Activated naive CD8-positive, alpha-beta T cell treated with anti-CD3 and anti-CD28 coated beads, Interleukin-2, amount 10 ng/mL, durations not matched to agents 7 days and 5 days (primary cell): Measurements from ENCODE around the gene HAGH. TPM values are rescaled to one million over a fixed set of nuclear protein-coding genes. Genes with fewer than 3 reads are reported as not detected.

Experiments used
- ATAC-seq: fragments of 150-1000 bp; cut with Tn5 transposase; one replicate; pipeline ENCODE4 v1.10.0; 2021; ENCODE audit warnings: low read depth, moderate library complexity
- POLR2A ChIA-PET: fragments of 350-600 bp; sonication (Branson Sonifier 250); formaldehyde crosslinking; loops from one replicate; lab custom pipeline; 2021; ENCODE audit warnings: antibody characterized with exemption; lab: Charles Lee
- DNase-seq: peaks from one replicate; pipeline ENCODE4 v3.0.0; 2021
- H3K27ac Mint-ChIP-seq: one replicate; pipeline ENCODE4 v1.8.0; 2022; ENCODE audit warnings: mild to moderate bottlenecking, mixed read lengths
- H3K27me3 Mint-ChIP-seq: one replicate; pipeline ENCODE4 v1.8.0; 2022; ENCODE audit warnings: mild to moderate bottlenecking, moderate library complexity, mixed read lengths
- H3K36me3 Mint-ChIP-seq: one replicate; pipeline ENCODE4 v1.8.0; 2021; ENCODE audit warnings: mild to moderate bottlenecking, mixed read lengths
- H3K4me1 Mint-ChIP-seq: one replicate; pipeline ENCODE4 v1.8.0; 2021; ENCODE audit warnings: mixed read lengths
- H3K4me3 Mint-ChIP-seq: one replicate; pipeline ENCODE4 v1.8.0; 2022; ENCODE audit warnings: mild to moderate bottlenecking, moderate library complexity, mixed read lengths
- H3K9me3 Mint-ChIP-seq: one replicate; pipeline ENCODE4 v1.8.0; 2021; ENCODE audit warnings: mixed read lengths
- total RNA-seq, 2 experiments: library from RNA; stranded (reverse); gene quantifications; one replicate each; pipeline ENCODE4 v1.2.3, GENCODE V29; 2021

Gene HAGH
- total RNA-seq, 2 experiments from 2014 or later = 48.7 to 51.6 TPM

DNA sequence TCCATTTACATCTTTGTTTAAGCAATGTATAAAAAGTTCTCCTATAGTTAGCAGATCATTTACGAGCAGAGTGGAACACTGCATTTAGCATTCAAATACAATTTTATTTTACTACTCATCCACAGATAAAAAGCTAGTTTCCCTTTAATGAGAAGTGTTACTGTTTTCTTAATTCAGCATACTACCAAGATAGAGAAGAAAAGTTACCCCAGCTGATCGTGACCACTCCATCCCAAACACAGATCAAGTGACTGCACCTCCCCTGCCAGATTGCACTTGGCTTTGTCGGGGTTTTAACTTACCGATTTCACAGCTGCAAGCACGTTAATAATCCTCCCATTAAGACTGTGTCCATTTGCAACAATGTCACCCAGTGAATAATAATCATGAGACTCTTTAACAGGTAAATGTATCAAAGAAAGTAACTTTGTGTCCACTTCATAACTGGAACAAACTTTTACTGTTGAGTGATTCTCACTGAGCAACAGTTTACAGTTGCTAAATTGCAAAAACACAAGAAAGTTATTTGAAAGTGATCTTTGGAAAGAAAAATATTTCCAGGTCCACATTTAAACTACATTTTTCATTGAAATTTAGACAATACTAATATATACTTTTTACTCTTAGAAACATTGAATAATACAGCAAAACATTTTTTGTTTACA lies 30.9 kb upstream of the HAGH start:
- Mint-ChIP-seq H3K36me3 (no peaks in the 10 kb centered on the region), H3K27ac (no peak overlapping the region), H3K27me3 (peaks cover 14% of the 10 kb centered on the region), H3K4me3 (no peak overlapping the region), H3K9me3 (no peaks in the 10 kb centered on the region), H3K4me1 (peaks cover 17% of the 10 kb centered on the region)
- DNase-seq (no peak), ATAC-seq (no peak)
- POLR2A ChIA-PET = interaction anchor here (1.9 kb wide), 1 partner anchor 107 kb away, joined by 4 read pairs; the partner anchor contains the start of gene RPS2

- Mint-ChIP-seq H3K4me1 (peaks cover 14% of the 10 kb centered on the region), H3K4me3 (no peak overlapping the region), H3K9me3 (no peaks in the 10 kb centered on the region), H3K27me3 (peaks cover 6% of the 10 kb centered on the region), H3K36me3 (no peaks in the 10 kb centered on the region), H3K27ac (no peak overlapping the region)
- DNase-seq (no peak), ATAC-seq (no peak)
- POLR2A ChIA-PET = no interaction called here
Observed at GRCh38 chr16:1851793-1852192, 25.2 kb upstream of the HAGH start.

GRCh38 chr16:1850981-1851380 lies 24.4 kb upstream of the HAGH start:
- Mint-ChIP-seq H3K27ac (no peak overlapping the region), H3K27me3 (peaks cover 10% of the 10 kb centered on the region), H3K9me3 (no peaks in the 10 kb centered on the region), H3K4me3 (no peak overlapping the region), H3K4me1 (peaks cover 14% of the 10 kb centered on the region), H3K36me3 (no peaks in the 10 kb centered on the region)
- no peak for ATAC-seq
- no peak for DNase-seq
- POLR2A ChIA-PET = no interaction called here

GRCh38 chr16:1846416-1846815 lies 19.8 kb upstream of the HAGH start:
- POLR2A ChIA-PET = no interaction called here
- Mint-ChIP-seq H3K27ac (no peak overlapping the region), H3K4me3 (no peak overlapping the region), H3K4me1 (no peaks in the 10 kb centered on the region), H3K27me3 (peaks cover 13% of the 10 kb centered on the region), H3K9me3 (no peaks in the 10 kb centered on the region), H3K36me3 (no peaks in the 10 kb centered on the region)
- ATAC-seq (no peak), DNase-seq (no peak)

DNA sequence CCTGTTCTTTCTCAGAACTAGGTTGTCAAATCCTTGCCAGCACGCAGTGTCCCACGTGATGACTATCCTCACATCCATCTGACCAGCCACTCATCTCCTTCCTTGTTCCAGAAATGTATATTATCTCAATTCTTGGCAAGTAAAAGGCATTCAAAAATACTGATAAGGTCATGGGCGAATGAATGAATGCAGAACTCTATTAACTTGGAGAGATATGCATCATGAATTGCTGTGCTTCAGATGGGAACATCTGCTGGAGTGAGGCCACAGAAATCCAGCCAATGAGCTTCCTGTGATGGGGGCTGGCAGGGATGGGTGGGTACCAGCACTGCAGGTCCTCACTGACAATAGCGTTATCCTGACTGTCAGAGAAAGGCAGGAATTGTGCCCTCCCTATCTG lies 19.4 kb upstream of the HAGH start:
- DNase-seq = no peak
- no peak overlapping the region for H3K27ac Mint-ChIP-seq
- H3K4me3 Mint-ChIP-seq = no peak overlapping the region
- H3K4me1 Mint-ChIP-seq = no peaks in the 10 kb centered on the region
- no peaks in the 10 kb centered on the region for H3K9me3 Mint-ChIP-seq
- H3K36me3 Mint-ChIP-seq = no peaks in the 10 kb centered on the region
- peaks cover 13% of the 10 kb centered on the region for H3K27me3 Mint-ChIP-seq
- POLR2A ChIA-PET = no interaction called here
- ATAC-seq = no peak

GRCh38 chr16:1839554-1839953 lies 12.9 kb upstream of the HAGH start:
- POLR2A ChIA-PET = no interaction called here
- Mint-ChIP-seq H3K4me3 (no peak overlapping the region), H3K27ac (no peak overlapping the region), H3K4me1 (no peaks in the 10 kb centered on the region), H3K27me3 (no peaks in the 10 kb centered on the region), H3K36me3 (no peaks in the 10 kb centered on the region), H3K9me3 (no peaks in the 10 kb centered on the region)
- DNase-seq (no peak), ATAC-seq (no peak)

DNA sequence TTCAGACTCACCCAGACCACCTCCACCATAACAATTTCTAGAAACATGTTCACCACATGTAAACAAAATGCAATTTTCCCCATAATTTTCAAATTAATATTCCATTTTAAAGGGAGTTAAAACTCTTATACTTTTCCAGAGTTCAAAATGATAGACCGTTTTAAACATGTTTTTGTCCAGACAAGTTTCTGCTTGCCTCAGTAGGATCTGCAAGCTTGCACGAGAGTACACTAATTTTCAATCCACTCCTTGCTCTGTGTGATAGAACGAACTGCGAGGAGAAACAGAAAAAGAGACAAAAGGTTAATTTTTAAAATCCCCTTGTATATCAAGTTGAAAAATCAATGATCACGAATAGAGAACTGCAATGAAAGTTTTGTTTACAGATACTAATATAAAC lies 7.5 kb upstream of the HAGH start:
- POLR2A ChIA-PET = no interaction called here
- Mint-ChIP-seq H3K4me1 (peaks cover 5% of the 10 kb centered on the region), H3K4me3 (no peak overlapping the region), H3K9me3 (no peaks in the 10 kb centered on the region), H3K27ac (no peak overlapping the region), H3K27me3 (no peaks in the 10 kb centered on the region), H3K36me3 (peaks cover 3% of the 10 kb centered on the region)
- no peak for DNase-seq
- ATAC-seq = no peak

DNA sequence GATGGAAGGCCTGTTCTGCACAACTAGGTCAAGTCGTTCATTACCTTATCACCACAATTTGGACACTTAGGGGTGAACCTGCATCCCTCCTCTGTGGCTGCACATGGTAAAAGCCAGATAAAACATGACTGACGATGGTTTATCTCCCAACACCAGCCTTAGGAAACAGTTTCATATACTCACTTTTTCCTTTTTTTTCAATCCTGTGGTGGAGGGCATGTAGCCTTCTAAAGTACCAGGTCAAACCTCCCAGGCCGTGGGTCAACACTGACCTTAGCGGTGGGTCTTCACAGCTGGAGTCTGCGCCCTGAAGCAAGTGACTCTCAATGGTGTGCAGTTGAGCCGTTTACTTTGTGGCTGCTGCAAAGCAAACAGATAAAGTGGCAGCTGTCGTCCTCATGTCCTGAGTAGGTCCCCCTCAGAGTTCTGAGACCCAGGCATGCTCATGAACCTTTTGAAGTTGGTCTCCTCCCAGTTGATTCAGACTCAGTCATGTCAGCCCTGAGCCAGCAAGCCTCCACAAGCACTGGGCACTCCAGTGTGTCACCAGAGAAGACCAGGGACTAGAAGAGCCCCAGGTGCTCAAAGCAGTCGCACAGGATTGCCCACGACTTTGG lies 6.3 kb upstream of the HAGH start:
- no peak overlapping the region for H3K27ac Mint-ChIP-seq
- no peak for ATAC-seq
- no peak overlapping the region for H3K4me3 Mint-ChIP-seq
- POLR2A ChIA-PET = interaction anchor here (1.0 kb wide), 1 partner anchor 132 kb away, joined by 4 read pairs; the partner anchor contains the start of gene RPS2
- H3K4me1 Mint-ChIP-seq = peaks cover 9% of the 10 kb centered on the region
- H3K36me3 Mint-ChIP-seq = peaks cover 3% of the 10 kb centered on the region
- no peaks in the 10 kb centered on the region for H3K9me3 Mint-ChIP-seq
- no peak for DNase-seq
- H3K27me3 Mint-ChIP-seq = no peaks in the 10 kb centered on the region

GRCh38 chr16:1831186-1832075 lies 4.8 kb upstream of the HAGH start:
- no peaks in the 10 kb centered on the region for H3K27me3 Mint-ChIP-seq
- peaks cover 3% of the 10 kb centered on the region for H3K36me3 Mint-ChIP-seq
- no peak for DNase-seq
- H3K4me3 Mint-ChIP-seq = no peak overlapping the region
- no peak for ATAC-seq
- no peak overlapping the region for H3K27ac Mint-ChIP-seq
- no peaks in the 10 kb centered on the region for H3K9me3 Mint-ChIP-seq
- POLR2A ChIA-PET = no interaction called here
- peaks cover 12% of the 10 kb centered on the region for H3K4me1 Mint-ChIP-seq

- POLR2A ChIA-PET = no interaction called here
- peaks cover 3% of the 10 kb centered on the region for H3K36me3 Mint-ChIP-seq
- no peaks in the 10 kb centered on the region for H3K27me3 Mint-ChIP-seq
- ATAC-seq (no peak), DNase-seq (no peak)
- no peaks in the 10 kb centered on the region for H3K9me3 Mint-ChIP-seq
- no peak overlapping the region for H3K27ac Mint-ChIP-seq
- peaks cover 15% of the 10 kb centered on the region for H3K4me1 Mint-ChIP-seq
- no peak overlapping the region for H3K4me3 Mint-ChIP-seq
Observed at GRCh38 chr16:1830213-1830612, 3.6 kb upstream of the HAGH start.

- POLR2A ChIA-PET = no interaction called here
- Mint-ChIP-seq H3K9me3 (no peaks in the 10 kb centered on the region), H3K4me1 (peaks cover 18% of the 10 kb centered on the region)
Observed at GRCh38 chr16:1828645-1829410, 2.2 kb upstream of the HAGH start.

DNA sequence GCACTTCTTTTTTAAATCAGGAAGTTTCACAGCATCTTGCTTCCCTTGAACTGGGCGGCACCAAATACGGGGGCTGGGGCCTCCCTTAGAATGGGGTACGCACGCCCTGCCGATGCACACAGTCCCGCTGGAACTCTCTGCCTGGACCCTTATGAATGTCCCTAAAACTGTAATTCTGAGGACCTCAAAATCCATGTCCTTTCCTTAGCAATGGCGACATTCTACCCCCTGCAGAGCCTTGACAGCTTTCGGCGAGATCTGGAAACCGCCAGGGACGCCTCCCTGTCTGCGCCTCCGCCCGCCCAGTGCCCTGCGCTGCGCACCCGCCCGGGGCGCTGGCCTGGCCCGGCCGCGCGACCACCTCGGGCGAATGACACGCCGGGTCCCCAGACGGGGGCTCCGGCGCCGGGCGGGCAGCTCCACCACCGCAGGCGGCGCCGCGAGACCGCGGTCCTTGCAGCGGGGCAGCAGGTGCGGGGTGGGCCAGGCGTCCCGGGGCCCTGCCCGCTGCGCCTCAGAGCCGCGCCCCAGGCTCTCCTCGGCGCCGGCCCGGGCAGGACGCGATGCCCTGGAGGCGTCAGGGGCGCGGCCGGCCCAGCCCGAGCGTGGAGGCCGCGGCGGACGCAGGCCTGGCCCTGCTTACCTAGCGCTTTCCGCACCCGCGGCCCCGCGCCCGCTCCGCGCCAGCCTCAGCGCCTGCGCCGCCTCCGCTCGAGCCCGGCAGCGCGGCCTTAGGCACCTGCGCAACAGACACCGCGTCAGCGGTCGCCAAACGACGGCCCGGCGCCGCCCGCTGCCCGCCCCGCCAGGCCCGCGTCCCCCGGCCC lies 548 bp downstream of the HAGH start:
- no peaks in the 10 kb centered on the region for H3K9me3 Mint-ChIP-seq

More at GRCh38 chr16:1828645-1829410, 2.2 kb upstream of the HAGH start:
- no peaks in the 10 kb centered on the region for H3K27me3 Mint-ChIP-seq
- H3K36me3 Mint-ChIP-seq = peaks cover 3% of the 10 kb centered on the region
- no peak overlapping the region for H3K27ac Mint-ChIP-seq
- no peak for DNase-seq
- H3K4me3 Mint-ChIP-seq = no peak overlapping the region
- no peak for ATAC-seq

More for the DNA sequence above, 548 bp downstream of the HAGH start:
- H3K4me1 Mint-ChIP-seq = peaks cover 18% of the 10 kb centered on the region
- no peaks in the 10 kb centered on the region for H3K27me3 Mint-ChIP-seq
- POLR2A ChIA-PET = interaction anchor here (0.5 to 2.6 kb wide), 7 partner anchors 44 to 405 kb away, joined by 3 to 15 read pairs (median 3); partner anchors contain the start of genes EME2, MAPK8IP3, MRPS34 and NUBP2
- peak; percentile 74 for ATAC-seq
- peak overlapping the region; percentile 60 for H3K27ac Mint-ChIP-seq
- DNase-seq = no peak
- H3K4me3 Mint-ChIP-seq = peak overlapping the region; percentile 81
- peaks cover 3% of the 10 kb centered on the region for H3K36me3 Mint-ChIP-seq
